ENCODE measurements around the gene BHLHE40. TPM values are rescaled to one million over a fixed set of nuclear protein-coding genes. Genes with fewer than 3 reads are reported as not detected.

BHLHE40 gene
- total and polyA plus RNA-seq, 2 experiments from 2014 or later: 1.7 to 2.2 TPM

DNA sequence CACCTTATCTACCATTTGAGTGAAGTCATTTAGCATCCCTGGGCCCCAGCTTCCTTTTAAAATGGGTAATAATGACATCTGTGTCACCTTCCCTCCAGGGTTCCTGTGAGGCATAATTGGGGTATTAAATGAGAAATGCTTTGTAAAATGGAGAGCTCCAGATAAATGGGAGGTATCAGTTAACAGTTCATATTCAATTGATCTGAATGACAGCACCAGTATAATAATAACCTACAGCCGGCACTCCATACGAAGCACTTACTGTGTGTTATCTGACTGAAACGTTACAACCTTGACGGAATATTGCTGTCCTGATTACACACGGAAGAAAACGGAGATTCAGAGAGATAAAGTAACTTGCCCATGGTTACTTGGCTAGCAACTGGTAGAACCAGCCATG lies 53.6 kb downstream of the BHLHE40 start (continued):
- TF ChIP-seq POLR2AphosphoS5 (IDR thresholded peaks at IDR 0.05; ENCODE audit: low read depth): no peak
- no peak for TF ChIP-seq EZH2 (IDR thresholded peaks at IDR 0.05; ENCODE audit: low read depth, unreplicated experiment)
- no peak for TF ChIP-seq REST (IDR thresholded peaks at IDR 0.05; ENCODE audit: unreplicated experiment)
- TF ChIP-seq, protein P1, sequence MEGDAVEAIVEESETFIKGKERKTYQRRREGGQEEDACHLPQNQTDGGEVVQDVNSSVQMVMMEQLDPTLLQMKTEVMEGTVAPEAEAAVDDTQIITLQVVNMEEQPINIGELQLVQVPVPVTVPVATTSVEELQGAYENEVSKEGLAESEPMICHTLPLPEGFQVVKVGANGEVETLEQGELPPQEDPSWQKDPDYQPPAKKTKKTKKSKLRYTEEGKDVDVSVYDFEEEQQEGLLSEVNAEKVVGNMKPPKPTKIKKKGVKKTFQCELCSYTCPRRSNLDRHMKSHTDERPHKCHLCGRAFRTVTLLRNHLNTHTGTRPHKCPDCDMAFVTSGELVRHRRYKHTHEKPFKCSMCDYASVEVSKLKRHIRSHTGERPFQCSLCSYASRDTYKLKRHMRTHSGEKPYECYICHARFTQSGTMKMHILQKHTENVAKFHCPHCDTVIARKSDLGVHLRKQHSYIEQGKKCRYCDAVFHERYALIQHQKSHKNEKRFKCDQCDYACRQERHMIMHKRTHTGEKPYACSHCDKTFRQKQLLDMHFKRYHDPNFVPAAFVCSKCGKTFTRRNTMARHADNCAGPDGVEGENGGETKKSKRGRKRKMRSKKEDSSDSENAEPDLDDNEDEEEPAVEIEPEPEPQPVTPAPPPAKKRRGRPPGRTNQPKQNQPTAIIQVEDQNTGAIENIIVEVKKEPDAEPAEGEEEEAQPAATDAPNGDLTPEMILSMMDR (conservative IDR thresholded peaks at IDR 0.05; ENCODE audit: low read depth in 2 of 2): no peak
- TF ChIP-seq STAT1 (IDR thresholded peaks at IDR 0.05; ENCODE audit: unreplicated experiment): no peak

Other genes with a start within 250 kb of the BHLHE40 start
- 25.5 and 28.3 TPM in 2 replicates for gene ARL8B, start 142.9 kb downstream of the BHLHE40 start, total RNA-seq (2014; rRNA removed; shearing (Covaris generic))
- 31.5 and 40.8 TPM in 2 replicates for gene ARL8B, start 142.9 kb downstream of the BHLHE40 start, polyA plus RNA-seq (2016; fragmentation: Nextera tagmentation; extraction: Ambion mirVana)
- gene EDEM1, start 208.3 kb downstream of the BHLHE40 start, total RNA-seq (2014; rRNA removed; shearing (Covaris generic)): 10.4 and 36.7 TPM in 2 replicates
- 2.2 and 2.3 TPM in 2 replicates for gene EDEM1, start 208.3 kb downstream of the BHLHE40 start, polyA plus RNA-seq (2016; fragmentation: Nextera tagmentation; extraction: Ambion mirVana)